ENCODE results near the gene PCGF3. TPM values are rescaled to one million over a fixed set of nuclear protein-coding genes. Genes with fewer than 3 reads are reported as not detected.
A peak's percentile ranks its signal among the peaks of the same experiment; 100 is the strongest.

PCGF3 gene
- total RNA-seq, 1 experiment from 2014 or later = 26.5 TPM

- DNase-seq (ENCODE audit: low read depth) = no peak
Measured at GRCh38 chr4:780716-781492, 75.3 kb downstream of the PCGF3 start.

DNA sequence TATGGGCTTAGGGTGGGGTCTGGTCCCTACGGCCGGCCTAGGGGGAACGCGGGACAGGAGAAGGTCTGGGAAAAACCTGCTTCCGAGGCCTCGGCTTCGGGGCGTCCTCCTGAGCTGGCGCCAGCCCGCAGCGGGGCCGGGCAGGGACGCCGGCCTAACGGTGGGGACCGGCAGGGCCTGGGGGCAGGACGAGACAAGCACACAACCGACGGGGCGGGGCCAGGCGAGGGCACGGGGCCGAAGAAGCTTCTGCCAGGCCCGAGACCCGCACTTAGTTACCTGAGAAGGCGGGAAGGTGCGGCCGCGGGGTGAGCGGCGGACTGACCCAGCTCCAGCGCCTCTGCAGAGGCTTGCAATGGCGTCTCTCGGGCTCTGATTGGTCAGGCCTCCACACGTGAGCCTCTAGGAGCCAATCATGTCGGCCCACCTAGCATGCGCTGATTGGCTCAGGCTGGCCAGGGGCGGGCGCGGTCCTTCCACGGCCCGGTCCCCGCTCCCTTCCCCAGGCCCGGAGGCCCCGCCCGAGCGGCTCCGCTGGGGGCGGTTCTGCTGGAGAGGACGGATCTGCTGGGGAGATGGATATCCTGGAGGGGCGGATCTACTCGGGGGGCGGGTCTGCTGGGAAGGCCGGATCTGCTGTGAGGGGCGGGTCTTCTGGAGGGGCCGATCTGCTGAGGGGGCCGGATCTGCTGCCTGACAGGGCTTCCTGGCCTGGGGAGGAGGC lies 76.0 kb downstream of the PCGF3 start:
- DNase-seq (ENCODE audit: low read depth) = peak; percentile 99

DNA sequence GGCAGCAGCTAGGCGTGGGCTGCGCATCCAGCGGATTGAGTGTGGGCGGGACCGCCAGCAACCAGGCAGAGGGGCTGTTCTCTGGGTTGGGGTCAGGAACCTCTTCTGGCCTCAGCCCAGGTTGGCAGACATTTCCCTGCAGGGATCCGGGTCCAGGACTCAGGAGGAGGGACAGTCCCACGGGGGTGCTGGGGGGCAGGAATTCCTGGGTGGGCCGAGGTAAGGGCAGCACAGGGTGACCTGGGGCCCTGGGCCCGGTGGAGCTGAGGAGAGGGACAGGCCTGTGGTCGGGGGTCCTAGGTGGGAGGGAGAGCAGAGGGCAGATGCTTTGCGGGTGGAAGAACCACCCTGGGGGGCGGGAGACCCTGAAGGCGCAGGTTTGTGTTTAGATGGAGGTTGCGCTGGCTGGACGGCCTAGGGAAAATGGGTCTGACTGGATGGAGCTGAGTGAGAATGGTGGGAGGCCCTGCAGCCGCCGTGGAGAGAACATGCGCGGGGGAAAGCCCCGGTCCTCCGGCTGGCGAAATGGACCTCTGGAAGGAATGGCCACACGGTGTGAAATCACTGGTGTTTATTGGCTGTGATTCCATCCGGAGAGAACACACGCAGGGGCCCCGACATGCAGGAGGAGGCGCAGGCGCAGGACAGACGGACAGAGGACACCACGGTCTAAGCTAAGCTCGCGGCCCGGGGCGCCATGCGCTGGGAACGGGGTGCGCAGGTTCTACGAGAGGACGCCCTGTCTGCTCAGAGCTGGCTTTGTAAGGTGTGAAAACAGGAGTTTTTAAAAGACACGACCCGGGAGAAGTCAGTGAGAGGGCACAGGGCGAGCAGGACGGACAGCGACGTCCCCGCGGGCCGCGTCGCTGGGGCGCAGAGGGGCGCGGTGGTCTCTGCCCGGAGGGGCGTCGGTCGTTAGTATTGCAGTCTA lies 79.0 kb downstream of the PCGF3 start:
- DNase-seq (ENCODE audit: low read depth) = no peak

DNA sequence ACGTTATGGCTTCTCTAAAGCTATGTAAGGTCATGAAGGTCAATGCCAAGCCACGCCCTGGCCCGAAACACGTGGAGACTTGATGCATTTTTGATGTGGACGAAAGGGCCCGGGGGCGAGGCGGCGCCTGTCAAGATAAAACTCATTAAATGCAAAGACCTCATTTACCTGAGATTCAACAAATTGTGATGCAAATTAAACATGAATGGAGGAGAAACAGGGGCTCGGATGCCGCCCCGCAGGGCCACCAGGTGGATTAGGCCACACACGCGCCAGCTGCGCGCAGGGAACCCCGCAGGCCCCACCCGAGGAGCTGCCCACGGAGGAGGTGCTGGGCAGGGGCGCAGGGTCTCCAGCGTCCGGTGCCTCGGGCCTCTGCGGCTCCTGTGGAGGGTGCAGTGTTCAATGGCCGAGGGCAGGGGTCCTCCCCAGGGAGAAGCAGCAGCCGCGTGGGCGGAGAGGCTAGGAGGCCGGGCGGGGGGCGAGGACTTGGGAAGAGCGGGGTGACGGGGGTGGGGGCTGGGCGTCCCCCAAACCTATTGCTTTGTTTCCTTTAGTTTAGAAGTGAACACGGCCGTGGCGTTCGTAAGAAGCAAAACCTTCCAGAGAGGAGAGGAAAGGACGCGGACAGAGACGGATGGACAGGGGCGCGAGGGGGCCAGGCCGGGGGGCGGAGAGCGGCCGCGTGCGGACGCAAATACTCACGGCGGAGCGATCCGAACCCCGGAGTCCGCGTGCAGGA lies 79.9 kb downstream of the PCGF3 start:
- no peak for DNase-seq (ENCODE audit: low read depth)

DNA sequence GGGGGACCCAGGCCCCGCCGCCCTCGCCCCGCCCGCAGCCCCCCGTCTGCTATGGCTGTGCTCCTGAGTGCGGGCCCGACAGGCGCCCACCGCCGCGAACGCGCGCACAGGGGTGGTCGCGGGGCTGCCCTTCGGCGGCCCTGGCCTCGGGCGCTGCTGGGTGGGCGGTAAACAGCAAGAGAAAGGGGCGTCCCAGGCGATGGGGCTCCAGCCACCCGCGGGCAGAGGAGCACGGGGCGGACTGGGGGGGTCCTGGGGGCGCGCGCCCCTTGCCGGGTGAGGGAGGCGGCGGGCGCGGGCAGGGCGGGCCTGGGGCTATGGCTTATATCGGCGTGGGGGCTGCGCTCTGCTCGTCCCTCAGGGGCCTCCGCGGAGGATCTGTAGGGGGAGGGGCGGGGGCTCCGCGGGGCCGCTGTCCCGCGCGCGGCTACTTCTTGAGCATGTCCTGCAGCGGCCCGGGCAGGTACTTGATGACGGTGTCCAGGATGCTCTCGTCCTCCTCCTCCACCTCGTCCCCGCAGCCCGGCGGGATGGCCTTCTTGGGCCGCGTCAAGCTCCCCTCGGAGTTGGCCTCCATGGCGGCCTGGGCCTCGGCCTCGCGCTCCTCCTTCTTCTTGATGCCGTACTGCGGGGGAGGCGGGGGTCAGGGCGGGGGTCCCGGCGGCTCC lies 80.6 kb downstream of the PCGF3 start:
- DNase-seq (ENCODE audit: low read depth) = no peak

GRCh38 chr4:786861-787300 lies 81.2 kb downstream of the PCGF3 start:
- no peak for DNase-seq (ENCODE audit: low read depth)

DNA sequence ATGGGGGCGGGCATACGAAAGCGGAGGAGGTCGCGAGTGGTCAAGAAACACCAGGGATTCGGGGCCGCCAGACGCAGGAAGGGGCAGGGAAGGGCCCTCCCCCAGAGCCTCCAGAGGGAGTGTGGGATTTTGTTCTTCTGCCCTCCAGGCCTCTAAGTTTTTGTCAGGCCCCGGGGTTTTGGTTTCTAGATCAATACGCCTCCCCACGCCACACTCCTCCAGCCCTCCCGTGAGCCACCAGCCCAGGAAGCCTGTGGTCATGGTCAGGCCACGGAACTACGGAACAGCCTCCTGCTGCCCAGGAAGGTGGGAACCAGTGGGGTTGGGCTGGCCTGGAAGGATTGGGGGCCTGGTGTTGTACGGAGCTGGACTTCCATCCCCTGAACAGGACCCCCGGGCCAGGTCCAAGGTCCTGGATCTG lies 81.9 kb downstream of the PCGF3 start:
- no peak for DNase-seq (ENCODE audit: low read depth)

- DNase-seq (ENCODE audit: low read depth) = no peak
Measured at GRCh38 chr4:788006-788635, 82.5 kb downstream of the PCGF3 start.

- no peak for DNase-seq (ENCODE audit: low read depth)
Measured at GRCh38 chr4:788636-789297, 83.1 kb downstream of the PCGF3 start.

- no peak for DNase-seq (ENCODE audit: low read depth)
Measured at GRCh38 chr4:789571-790465, 84.2 kb downstream of the PCGF3 start.

DNA sequence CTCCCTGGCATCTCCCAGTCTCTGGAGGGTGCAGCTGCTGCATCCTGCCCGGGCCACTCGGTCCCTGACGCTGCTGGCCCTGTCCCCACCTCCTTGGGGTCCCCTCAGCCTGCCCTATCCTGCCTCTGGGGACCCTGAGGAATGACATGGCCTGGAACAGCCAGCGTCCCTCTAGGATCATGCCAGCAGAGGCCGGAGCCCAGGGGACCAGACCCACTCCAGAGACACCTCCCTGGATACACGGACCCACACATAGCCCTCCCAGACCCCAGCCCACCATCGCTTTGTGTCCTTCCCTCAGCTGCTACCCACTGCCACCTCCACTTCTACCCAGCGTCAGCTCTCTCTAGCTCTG lies 84.8 kb downstream of the PCGF3 start:
- no peak for DNase-seq (ENCODE audit: low read depth)

DNA sequence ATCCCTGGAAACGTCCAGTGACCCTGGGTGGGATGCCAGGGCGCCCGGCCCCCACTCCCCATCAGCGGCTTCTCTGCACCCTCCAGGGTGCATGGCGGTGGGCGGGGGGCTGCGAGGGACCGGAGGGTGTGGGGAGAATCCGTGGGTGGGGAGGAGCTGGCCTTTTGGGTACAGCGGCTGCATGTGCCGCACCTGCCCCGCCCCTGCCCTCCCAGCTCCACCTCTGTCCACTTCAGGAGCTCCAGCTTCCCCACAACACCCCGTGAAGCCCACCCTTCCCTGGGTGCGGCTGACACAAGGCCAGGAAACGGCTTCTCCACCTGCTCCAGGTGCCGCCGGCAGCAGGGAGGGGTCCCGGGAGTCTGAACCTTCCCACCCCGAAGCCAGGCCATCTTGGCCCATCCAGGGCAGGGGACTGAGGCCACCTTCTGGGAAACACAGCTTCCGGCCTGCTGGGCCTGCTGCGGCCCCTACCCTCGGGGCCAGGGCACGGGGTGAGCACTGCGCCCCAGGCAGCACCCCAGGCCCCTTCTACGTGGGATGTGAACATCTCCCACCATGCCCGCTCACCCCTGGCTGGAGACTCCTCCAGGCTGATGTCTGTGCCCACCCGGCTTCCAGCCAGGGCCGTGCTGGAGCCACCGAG lies 85.7 kb downstream of the PCGF3 start:
- DNase-seq (ENCODE audit: low read depth) = no peak

DNA sequence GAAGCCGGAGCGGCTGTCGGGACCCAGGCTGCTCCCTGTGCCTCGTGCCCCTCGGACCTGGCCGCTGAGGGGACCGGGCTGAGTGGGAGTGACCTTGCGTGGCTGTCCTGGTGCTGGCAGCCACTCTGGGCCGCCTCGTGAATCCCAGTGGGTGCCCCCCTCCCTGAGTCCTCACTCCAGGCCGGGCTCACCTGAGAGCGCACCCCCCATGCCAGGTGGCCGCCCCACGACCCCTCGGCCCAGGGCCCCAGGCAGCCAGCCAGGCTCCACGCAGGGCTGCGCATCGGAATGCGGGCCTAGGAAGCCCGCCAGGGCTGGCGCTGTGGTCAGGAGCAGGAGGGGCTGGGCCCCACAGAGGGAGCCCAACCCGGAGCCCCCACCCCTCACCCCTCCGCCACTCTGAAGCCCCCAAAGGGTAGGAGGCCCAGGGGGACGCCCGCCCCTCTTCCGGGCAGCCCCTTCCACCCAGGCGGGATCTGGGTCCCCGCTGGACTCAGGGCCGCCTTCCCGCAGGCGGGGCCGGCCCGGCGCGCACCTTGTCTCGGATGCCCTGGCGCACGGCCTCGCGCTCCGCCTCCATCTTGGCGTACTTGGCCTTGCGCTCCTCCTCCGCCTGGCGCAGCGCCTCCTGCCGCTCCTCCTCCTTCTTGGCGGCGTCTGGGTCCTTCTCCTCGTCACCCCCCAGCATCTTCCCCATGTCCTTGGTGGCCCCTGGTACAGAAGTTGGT lies 86.4 kb downstream of the PCGF3 start:
- peak; percentile 57 for DNase-seq (ENCODE audit: low read depth)

DNA sequence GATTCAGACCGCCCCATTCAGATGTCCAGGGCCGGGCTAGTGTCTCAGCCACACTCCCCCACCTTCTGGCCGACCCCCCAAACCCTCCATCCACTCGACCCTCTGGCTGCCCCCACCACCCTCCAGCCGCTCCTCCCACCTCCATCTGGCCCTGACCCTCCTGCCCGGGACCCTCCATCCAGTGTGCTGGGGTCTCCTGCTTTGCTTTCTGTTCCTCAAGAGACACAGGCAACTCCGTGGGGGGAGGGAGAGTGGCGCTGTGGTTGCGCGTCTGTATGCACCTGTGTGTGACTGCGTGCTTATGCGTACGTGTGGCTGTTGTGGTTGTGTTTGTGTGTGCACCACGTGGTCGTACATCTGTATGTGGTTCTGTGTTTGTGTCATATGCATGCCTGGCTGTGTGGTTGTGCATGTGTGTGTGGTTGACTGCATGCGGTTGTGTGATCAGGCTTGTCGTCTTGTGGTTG lies 87.0 kb downstream of the PCGF3 start:
- no peak for DNase-seq (ENCODE audit: low read depth)

GRCh38 chr4:793093-793861 lies 87.6 kb downstream of the PCGF3 start:
- DNase-seq (ENCODE audit: low read depth) = peak; percentile 33

GRCh38 chr4:793941-794621 lies 88.4 kb downstream of the PCGF3 start:
- peak; percentile 29 for DNase-seq (ENCODE audit: low read depth)

Measured in Daoy (cell line).